ENCODE measurements around the gene YIPF5.

YIPF5 gene

DNA sequence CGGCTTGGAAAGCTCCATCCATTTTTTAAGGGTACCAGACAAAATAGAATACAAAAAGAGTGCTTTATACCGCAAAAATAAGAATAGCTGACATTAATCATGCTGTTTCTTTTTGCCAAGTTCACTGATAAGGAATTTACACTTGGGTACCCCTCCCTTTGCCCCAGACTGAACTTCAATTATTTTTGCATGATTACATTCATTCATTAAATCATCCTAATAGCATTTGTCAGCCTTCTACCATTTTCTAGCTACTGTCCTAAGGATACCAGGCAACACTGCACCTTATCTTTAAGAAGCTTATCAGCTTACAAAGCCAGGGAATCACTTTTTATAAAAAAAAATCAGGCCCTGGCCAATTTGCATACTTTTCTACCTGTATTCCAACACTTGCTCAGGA is 48.4 kb downstream of the YIPF5 start:
- FAIRE-seq: no peak

DNA sequence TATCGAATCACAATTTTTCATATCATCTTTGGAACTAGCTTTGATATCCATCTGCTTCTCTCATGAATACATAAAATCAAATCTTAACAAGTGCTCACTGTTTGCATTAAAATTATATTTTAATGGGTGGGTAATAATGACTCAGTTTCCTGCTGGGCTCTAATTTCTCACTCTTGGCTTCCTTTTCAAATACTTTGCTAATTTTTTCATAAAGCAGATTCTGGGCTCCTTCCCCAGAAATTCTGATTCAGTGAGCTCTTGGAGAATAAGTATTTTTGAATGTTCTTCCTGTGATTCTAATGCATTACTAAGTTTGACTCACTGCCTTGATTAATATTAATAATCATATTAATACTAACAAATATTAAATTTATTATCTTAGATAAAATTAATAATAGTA is 48.9 kb downstream of the YIPF5 start:
- no peak for FAIRE-seq

DNA sequence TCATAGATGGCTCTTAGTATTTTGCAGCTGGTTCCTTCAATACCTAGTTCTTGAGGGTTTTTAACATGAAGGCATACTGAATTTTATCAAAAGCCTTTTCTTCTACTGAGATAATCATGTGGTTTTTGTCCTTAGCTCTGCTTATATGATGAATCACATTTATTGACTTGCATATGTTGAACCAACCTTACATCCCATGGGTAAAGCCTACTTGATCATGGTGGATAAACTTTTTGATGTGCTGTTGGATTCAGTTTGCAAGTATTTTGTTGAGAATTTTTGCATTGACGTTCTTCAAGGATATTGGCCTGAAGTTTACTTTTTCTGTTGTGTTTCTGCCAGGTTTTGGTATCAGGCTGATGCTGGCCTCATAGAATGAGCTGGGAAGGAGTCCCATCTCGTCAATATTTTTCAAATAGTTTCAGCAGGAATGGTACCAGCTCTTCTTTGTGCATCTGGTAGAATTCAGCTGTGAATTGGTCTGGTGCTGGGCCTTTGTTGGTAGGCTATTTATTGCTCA is 49.7 kb downstream of the YIPF5 start:
- FAIRE-seq: no peak

DNA sequence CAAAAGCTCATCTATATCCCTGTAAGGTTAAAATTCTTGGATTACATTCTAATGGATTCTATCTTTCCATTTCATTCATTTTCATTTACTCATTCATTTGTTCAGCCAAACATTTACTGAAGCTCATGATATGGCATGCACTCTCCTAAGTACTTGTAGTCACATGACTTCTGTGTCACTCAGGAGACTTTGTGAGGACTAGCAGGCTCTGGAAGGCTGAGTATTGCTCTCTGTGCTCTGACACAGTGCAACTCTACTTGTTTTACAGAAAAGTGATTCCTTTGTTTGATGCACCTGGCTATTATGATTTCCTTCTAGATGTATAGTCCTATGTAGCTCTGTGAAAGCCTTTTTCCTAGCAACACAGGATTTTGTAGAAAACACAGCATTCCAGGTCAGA is 53.0 kb downstream of the YIPF5 start:
- no peak for FAIRE-seq

DNA sequence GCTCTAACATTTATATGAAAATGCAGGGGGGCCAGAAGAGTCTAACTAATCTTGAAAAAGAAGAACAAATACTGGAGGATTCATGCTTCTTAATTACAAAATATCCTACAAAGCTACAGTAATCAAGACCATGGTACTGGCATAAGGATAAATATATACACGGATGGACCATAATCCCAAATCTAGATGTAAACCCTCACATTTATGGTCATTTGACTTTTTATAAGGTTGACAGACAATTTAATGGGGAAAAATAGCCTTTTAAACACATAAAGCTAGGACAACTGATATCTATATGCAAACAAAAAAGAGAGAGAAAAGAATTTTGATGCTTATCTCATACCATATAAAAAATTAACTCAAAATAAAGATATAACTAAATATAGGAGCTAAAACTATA is 55.9 kb downstream of the YIPF5 start:
- FAIRE-seq: no peak

Data from islet of Langerhans (tissue), 1 donor.